Esophagus squamous epithelium (tissue), 4 donors: ENCODE results near the gene OCIAD2.

Source experiments
- POLR2A ChIP-seq, 4 donors: fragments of 450-650 bp; IDR thresholded peaks; one replicate each; pipeline ENCODE4 v1.6.1; 2017; ENCODE audit warnings: antibody characterized with exemption in 4 of 4, mild to moderate bottlenecking in 4 of 4, moderate library complexity in 3 of 4
- TF ChIP-seq, protein P1 (sequence below), 6 experiments: fragments of 450-650 bp in 4 of 6; fragments of 200-600 bp in 2 of 6; sonication (generic) in 2 of 6; IDR thresholded peaks; one replicate each; pipeline ENCODE4 v1.5.1; 2016 to 2019; ENCODE audit warnings: antibody characterized with exemption in 6 of 6, mild to moderate bottlenecking in 4 of 6, moderate library complexity in 4 of 6

DNA sequence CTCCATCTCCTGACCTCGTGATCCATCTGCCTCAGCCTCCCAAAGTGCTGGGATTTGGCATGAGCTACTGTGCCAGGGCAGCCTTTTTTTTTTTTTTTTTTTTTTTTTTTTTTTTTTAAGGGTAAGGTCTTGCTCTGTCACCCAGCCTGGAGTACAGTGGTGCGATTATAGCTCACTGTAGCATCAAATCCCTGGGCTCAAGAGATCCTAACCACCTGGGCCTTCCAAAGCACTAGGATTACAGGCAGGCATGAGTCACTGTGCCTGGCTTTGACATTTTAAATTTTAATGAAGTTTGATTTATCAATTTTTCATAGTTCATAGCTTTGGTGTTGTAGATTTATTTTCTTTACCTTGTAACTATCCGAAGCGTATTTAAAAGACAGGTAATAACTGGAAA lies 17.8 kb upstream of the OCIAD2 start:
- TF ChIP-seq, protein P1, sequence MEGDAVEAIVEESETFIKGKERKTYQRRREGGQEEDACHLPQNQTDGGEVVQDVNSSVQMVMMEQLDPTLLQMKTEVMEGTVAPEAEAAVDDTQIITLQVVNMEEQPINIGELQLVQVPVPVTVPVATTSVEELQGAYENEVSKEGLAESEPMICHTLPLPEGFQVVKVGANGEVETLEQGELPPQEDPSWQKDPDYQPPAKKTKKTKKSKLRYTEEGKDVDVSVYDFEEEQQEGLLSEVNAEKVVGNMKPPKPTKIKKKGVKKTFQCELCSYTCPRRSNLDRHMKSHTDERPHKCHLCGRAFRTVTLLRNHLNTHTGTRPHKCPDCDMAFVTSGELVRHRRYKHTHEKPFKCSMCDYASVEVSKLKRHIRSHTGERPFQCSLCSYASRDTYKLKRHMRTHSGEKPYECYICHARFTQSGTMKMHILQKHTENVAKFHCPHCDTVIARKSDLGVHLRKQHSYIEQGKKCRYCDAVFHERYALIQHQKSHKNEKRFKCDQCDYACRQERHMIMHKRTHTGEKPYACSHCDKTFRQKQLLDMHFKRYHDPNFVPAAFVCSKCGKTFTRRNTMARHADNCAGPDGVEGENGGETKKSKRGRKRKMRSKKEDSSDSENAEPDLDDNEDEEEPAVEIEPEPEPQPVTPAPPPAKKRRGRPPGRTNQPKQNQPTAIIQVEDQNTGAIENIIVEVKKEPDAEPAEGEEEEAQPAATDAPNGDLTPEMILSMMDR (IDR thresholded peaks at IDR 0.05): no peak
- no peak for TF ChIP-seq POLR2A (IDR thresholded peaks at IDR 0.05)
